ENCODE measurements around the gene ATP2C1. TPM values are rescaled to one million over a fixed set of nuclear protein-coding genes. Genes with fewer than 3 reads are reported as not detected.
"Not testable (repeated sequence)": the region's sequence is repeated elsewhere in the genome, so short reads cannot be mapped to it uniquely, and the experiment has no call there.

ATP2C1 gene
- total RNA-seq, 1 donor from 2014 or later = 34.1 TPM

GRCh38 chr3:131038326-131038725, 144.4 kb downstream of the ATP2C1 start:
- no peak for DNase-seq (ENCODE audit: extremely low spot score in 2 of 2)
- H3K4me1 ChIP-seq = no peaks in the 10 kb centered on the region
- no peak for TF ChIP-seq POLR2A (IDR thresholded peaks at IDR 0.05)
- no peak for TF ChIP-seq CTCF (IDR thresholded peaks at IDR 0.05)
- no peak for TF ChIP-seq POLR2AphosphoS5 (IDR thresholded peaks at IDR 0.05; ENCODE audit: insufficient read depth in 1 of 2, low read depth in 1 of 2)
- no peaks in the 10 kb centered on the region for H3K36me3 ChIP-seq
- H3K27ac ChIP-seq = no peak overlapping the region
- H3K4me3 ChIP-seq = no peak overlapping the region
- no peaks in the 10 kb centered on the region for H3K27me3 ChIP-seq
- no peaks in the 10 kb centered on the region for H3K9me3 ChIP-seq
- intact Hi-C loops (cut with DNase I) = no loop called here

- DNase-seq (ENCODE audit: extremely low spot score in 2 of 2); H3K4me3 ChIP-seq; H3K27ac ChIP-seq; H3K36me3 ChIP-seq; H3K4me1 ChIP-seq; H3K27me3 ChIP-seq; H3K9me3 ChIP-seq; intact Hi-C loops (cut with DNase I): not testable (repeated sequence)
These were observed 148.5 kb downstream of the ATP2C1 start for GRCh38 chr3:131042271-131042985.

GRCh38 chr3:131047582-131047981, 153.7 kb downstream of the ATP2C1 start:
- DNase-seq (ENCODE audit: extremely low spot score in 2 of 2) = no peak
- TF ChIP-seq CTCF (IDR thresholded peaks at IDR 0.05) (no peak), POLR2AphosphoS5 (IDR thresholded peaks at IDR 0.05; ENCODE audit: insufficient read depth in 1 of 2, low read depth in 1 of 2) (no peak), POLR2A (IDR thresholded peaks at IDR 0.05) (no peak)
- no peaks in the 10 kb centered on the region for H3K4me1 ChIP-seq
- H3K27me3 ChIP-seq = no peaks in the 10 kb centered on the region
- intact Hi-C loops (cut with DNase I) = no loop called here
- no peak overlapping the region for H3K27ac ChIP-seq
- H3K4me3 ChIP-seq = no peak overlapping the region
- no peaks in the 10 kb centered on the region for H3K36me3 ChIP-seq
- no peaks in the 10 kb centered on the region for H3K9me3 ChIP-seq

GRCh38 chr3:131048030-131048429, 154.1 kb downstream of the ATP2C1 start:
- H3K9me3 ChIP-seq = no peaks in the 10 kb centered on the region
- intact Hi-C loops (cut with DNase I) = no loop called here
- no peak for TF ChIP-seq POLR2AphosphoS5 (IDR thresholded peaks at IDR 0.05; ENCODE audit: insufficient read depth in 1 of 2, low read depth in 1 of 2)
- TF ChIP-seq POLR2A (IDR thresholded peaks at IDR 0.05) = no peak
- TF ChIP-seq CTCF (IDR thresholded peaks at IDR 0.05) = no peak
- H3K36me3 ChIP-seq = no peaks in the 10 kb centered on the region
- H3K27ac ChIP-seq = no peak overlapping the region
- no peak overlapping the region for H3K4me3 ChIP-seq
- H3K4me1 ChIP-seq = no peaks in the 10 kb centered on the region
- no peaks in the 10 kb centered on the region for H3K27me3 ChIP-seq
- DNase-seq (ENCODE audit: extremely low spot score in 2 of 2) = no peak

- TF ChIP-seq CTCF (IDR thresholded peaks at IDR 0.05) (no peak), POLR2A (IDR thresholded peaks at IDR 0.05) (no peak), POLR2AphosphoS5 (IDR thresholded peaks at IDR 0.05; ENCODE audit: insufficient read depth in 1 of 2, low read depth in 1 of 2) (no peak)
- no peak overlapping the region for H3K27ac ChIP-seq
- no peaks in the 10 kb centered on the region for H3K27me3 ChIP-seq
- no peaks in the 10 kb centered on the region for H3K36me3 ChIP-seq
- intact Hi-C loops (cut with DNase I) = no loop called here
- H3K4me3 ChIP-seq = no peak overlapping the region
- no peaks in the 10 kb centered on the region for H3K9me3 ChIP-seq
- no peaks in the 10 kb centered on the region for H3K4me1 ChIP-seq
- no peak for DNase-seq (ENCODE audit: extremely low spot score in 2 of 2)
These were observed 156.1 kb downstream of the ATP2C1 start for GRCh38 chr3:131050001-131050400.
